Activated naive CD4-positive, alpha-beta T cell treated with anti-CD3 and anti-CD28 coated beads, Interleukin-2, amount 50 U/mL, for 72 hours (primary cell): Measurements from ENCODE around the gene TCEANC. TPM values are rescaled to one million over a fixed set of nuclear protein-coding genes. Genes with fewer than 3 reads are reported as not detected.

ENCODE experiments used
- ATAC-seq, 2 donors: fragments of 150-1000 bp; cut with Tn5 transposase; 2 replicates each; pipeline ENCODE4 v1.10.0; 2021; ENCODE audit warnings: mild to moderate bottlenecking in 2 of 2, moderate library complexity in 2 of 2
- DNase-seq, 2 donors: peaks; one replicate each; pipeline ENCODE4 v3.0.0; 2021 to 2022; ENCODE audit warnings: low spot score in 2 of 2
- H3K27ac Mint-ChIP-seq, 2 donors: one replicate each; pipeline ENCODE4 v1.8.0; 2022; ENCODE audit warnings: mild to moderate bottlenecking in 2 of 2, mixed read lengths in 2 of 2
- H3K36me3 Mint-ChIP-seq, 2 donors: one replicate each; pipeline ENCODE4 v1.8.0; 2022; ENCODE audit warnings: mixed read lengths in 2 of 2
- H3K9me3 Mint-ChIP-seq, 2 donors: one replicate each; pipeline ENCODE4 v1.8.0; 2022; ENCODE audit warnings: mixed read lengths in 2 of 2
- total RNA-seq, 2 donors: library from RNA; stranded (reverse); gene quantifications; one replicate each; pipeline ENCODE4 v1.2.3, GENCODE V29; 2022

TCEANC gene
- total RNA-seq, 2 donors from 2014 or later = 1.4 to 2.6 TPM

DNA sequence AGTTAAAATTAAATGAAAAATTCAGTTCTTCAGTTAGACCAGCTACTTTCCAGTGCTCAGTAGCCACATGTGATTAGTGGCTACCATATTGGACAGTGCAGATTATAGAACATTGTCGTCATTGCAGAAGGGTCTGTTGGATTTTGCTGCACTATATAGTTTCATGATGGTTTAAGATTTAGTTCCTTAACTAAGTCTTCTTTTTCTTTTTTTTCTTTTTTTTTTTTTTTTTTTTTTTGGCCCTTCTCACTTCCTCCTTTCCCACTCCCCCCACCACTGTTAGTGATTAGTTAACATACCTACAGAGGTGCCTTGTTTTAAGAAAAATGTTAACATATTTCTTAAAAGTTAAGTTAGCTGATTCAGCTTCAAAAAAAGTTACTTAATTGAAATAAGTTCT lies 45.0 kb downstream of the TCEANC start:
- Mint-ChIP-seq H3K36me3 (peaks cover 0 to 9% of the 10 kb centered on the region in 2 donors), H3K9me3 (peaks cover 0 to 4% of the 10 kb centered on the region in 2 donors), H3K27ac (no peak overlapping the region)
- DNase-seq = no peak
- ATAC-seq = no peak

DNA sequence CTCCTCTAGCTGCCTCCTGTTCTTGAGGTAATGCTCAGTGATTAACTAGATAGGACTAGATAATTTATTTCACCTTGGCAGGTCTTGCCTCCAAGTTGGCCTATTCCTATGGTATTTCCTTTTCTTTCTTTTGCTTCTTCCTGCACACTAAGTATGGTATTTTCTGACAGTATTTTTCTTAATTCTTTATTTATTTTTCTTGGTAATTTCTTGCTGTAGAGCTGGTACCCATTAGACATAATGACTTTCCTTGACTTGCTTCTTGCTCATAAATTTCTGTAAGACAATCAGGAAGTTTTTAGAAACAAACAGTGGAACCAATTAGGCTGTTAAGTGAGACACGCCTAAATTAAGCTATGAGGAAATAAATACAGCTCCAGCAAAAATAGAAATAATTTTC lies 45.5 kb downstream of the TCEANC start:
- Mint-ChIP-seq H3K36me3 (peaks cover 0 to 9% of the 10 kb centered on the region in 2 donors), H3K9me3 (peaks cover 0 to 4% of the 10 kb centered on the region in 2 donors), H3K27ac (peak overlapping the region in 1 of 2 donors; percentile 36)
- ATAC-seq = no peak
- no peak for DNase-seq

DNA sequence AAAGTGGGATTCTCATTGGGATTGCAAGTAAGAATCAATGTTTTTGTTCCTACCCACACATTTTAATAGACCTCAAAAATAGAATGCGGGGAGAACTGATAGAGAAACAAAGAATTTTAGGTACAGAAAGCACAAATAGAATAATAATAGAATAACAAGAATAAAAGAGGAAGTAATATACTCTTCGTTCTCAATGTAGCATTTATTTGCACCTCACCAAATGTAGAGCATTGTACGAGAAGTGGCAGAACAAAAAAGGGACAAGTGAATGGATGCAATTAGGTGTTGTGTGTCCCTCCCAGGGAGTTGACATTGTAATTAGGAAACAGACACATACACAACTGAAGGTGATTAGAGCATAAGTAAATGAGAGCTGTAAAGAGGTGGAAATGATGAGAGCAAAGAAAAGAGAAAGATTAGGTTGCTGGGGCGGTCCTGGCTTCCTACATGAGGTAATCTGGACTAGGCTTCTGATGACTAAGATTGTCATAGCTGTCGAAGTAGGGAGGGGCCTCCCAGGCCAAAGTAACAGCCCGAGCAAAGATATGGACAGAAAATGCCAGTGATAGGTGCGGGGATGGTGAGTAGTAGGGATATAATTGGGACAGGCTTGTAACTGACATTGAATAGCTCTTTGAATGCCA lies 46.4 kb downstream of the TCEANC start:
- no peak overlapping the region for H3K27ac Mint-ChIP-seq
- no peak for DNase-seq

DNA sequence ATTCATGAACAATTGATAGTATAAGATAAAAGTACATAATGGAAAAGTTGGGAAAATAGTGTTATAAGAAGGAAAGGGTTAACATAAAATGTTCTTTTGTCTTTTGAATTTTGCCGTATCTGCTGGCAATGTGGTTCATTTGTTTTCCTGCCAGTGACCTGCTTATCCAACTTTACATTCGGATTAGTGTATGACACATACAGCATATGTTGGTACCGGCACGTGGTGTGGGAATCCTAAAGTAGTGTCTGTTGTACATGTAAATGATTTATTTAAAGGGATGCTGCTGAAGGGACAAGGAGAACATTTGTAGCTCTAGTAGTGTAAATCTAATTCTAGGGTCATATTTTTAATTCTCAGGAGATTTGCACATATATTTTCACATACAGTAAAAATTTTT lies 47.4 kb downstream of the TCEANC start:
- ATAC-seq = no peak
- peaks cover 0 to 4% of the 10 kb centered on the region in 2 donors for H3K9me3 Mint-ChIP-seq

More for the DNA sequence above, 46.4 kb downstream of the TCEANC start:
- peaks cover 0 to 14% of the 10 kb centered on the region in 2 donors for H3K36me3 Mint-ChIP-seq
- peak in 1 of 2 donors; percentile 36 for ATAC-seq
- H3K9me3 Mint-ChIP-seq = peaks cover 0 to 4% of the 10 kb centered on the region in 2 donors

DNA sequence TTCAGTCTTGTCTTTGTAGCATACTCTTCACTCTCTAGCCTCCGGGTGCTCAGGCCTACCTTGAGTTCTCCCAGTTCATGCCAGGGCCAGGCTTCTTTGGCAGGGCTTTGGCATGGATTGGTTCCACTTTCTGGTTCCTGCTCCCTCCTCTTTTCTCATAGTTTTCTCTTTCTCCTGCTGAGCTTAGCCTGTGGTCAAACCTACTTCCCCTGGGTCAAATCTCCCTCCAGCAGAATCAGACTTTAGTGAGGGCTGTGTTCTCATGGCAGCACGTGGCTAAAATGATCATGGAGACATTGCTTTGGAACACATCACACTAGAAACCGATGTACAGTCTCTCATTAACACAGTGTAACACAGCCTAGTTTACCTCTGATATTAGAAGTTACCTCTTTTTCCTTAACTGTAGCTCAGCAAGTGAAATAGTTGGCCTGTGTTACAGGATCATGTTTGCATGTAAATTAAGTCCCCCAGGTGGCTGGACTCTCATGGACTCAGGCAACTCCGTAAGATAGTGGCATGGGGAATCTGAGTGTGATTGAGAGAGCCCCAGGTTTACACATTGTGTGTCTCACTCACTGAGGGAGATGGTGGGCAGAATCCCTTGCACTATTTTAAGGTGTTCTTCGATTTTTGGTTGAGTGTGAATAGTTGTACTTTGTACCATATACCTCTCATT lies 49.3 kb downstream of the TCEANC start:
- Mint-ChIP-seq H3K27ac (peak overlapping the region; percentile 66 to 92), H3K9me3 (peaks cover 0 to 4% of the 10 kb centered on the region in 2 donors), H3K36me3 (peaks cover 4 to 6% of the 10 kb centered on the region in 2 donors)
- no peak for DNase-seq
- no peak for ATAC-seq

More for the DNA sequence above, 47.4 kb downstream of the TCEANC start:
- no peak overlapping the region for H3K27ac Mint-ChIP-seq
- DNase-seq = no peak
- H3K36me3 Mint-ChIP-seq = peaks cover under 1 to 9% of the 10 kb centered on the region in 2 donors

DNA sequence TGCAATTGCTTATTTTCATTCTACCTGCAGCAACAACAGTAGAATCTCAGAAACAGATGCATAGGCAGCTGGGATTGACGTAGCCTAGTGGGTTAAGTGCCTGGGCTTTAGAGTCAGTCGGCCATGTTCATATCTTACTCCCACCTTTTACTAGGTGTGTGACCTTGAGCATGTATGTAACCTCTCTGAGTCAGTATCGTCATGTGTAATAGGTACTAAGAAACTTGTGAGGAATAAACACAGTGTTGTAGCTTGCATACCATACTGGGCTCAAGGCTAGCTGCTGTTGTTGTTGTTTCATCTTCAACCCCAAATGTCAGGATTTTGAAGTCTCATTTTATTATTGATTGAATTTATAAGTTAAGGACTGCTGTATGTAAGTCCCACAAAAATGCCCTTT lies 50.2 kb downstream of the TCEANC start:
- Mint-ChIP-seq H3K36me3 (peaks cover 4 to 6% of the 10 kb centered on the region in 2 donors), H3K27ac (peak overlapping the region in 1 of 2 donors; percentile 18), H3K9me3 (peaks cover 0 to 4% of the 10 kb centered on the region in 2 donors)
- DNase-seq = no peak
- ATAC-seq = no peak

DNA sequence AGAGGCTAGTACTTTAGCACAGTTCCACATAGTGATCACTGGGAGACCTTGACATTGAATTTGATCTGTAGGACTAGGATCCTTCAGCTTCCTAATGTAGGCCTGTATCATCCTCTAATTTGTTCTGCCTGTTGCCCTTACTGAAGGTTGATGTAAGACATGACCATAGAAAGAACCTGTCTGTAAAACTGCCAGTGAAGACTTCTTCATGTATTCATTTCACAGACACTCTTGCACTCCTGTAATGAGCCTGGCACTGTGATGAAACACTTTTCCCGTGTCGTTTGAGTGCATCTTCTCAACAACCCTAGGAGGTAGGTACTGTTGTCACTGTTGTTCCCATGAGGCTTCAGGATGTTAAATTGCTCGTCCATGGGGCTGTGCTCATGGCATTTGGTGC lies 50.6 kb downstream of the TCEANC start:
- no peak for DNase-seq
- ATAC-seq = peak in 1 of 2 donors; percentile 37
- peaks cover 4 to 6% of the 10 kb centered on the region in 2 donors for H3K36me3 Mint-ChIP-seq
- H3K9me3 Mint-ChIP-seq = peaks cover 0 to 4% of the 10 kb centered on the region in 2 donors
- H3K27ac Mint-ChIP-seq = peak overlapping the region in 1 of 2 donors; percentile 18

DNA sequence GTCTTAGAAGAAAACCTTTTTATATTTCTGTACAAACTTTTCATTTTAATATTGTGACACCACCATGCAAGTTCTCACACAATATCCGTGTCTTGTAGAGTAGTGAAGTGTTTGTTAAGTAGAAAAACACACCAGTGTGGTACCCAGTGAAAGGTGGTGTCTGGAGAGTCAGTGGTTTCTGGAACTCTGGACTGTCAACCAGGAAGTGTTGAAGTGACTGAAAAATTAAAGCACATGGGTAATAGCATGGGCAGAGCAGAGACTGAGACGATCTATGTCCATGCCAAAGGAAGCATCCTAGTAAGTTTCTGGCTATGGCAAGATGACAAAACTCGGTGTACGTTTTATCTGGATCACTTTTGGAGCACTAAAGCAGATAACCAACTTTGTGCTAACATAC lies 58.2 kb downstream of the TCEANC start:
- DNase-seq (no peak), ATAC-seq (no peak)
- Mint-ChIP-seq H3K36me3 (peaks cover 0 to 12% of the 10 kb centered on the region in 2 donors), H3K9me3 (no peaks in the 10 kb centered on the region), H3K27ac (no peak overlapping the region)

Other genes with a start within 250 kb of the TCEANC start
- gene EGFL6, start 83.5 kb upstream of the TCEANC start, total RNA-seq = under 1 TPM in 1 of 2 donors, not detected in 1; 0.93 TPM
- gene RAB9A, start 36.0 kb downstream of the TCEANC start, total RNA-seq = 10 to 100 TPM; 20.3 to 32.7 TPM
- 10 to 100 TPM; 14.5 to 18.1 TPM for gene TRAPPC2, start 81.5 kb downstream of the TCEANC start, total RNA-seq
- 10 to 100 TPM; 36.9 to 40.7 TPM for gene OFD1, start 81.6 kb downstream of the TCEANC start, total RNA-seq
- not detected for gene GPM6B, start 164.0 kb downstream of the TCEANC start, total RNA-seq